Panc1 (cell line): ENCODE measurements around the gene URAD. TPM values are rescaled to one million over a fixed set of nuclear protein-coding genes. Genes with fewer than 3 reads are reported as not detected.

Experiments used
- ATAC-seq: fragments of 200-7000 bp; cut with Tn5 transposase; 2 replicates; pipeline ENCODE4 v1.9.1; 2020; ENCODE audit warnings: mild to moderate bottlenecking, moderate library complexity
- BruUV-seq: library from RNA; stranded (reverse); fragments of 400-500 nt; replicated peaks from 2 replicates; lab custom pipeline; 2021; lab: Mats Ljungman, UMichigan
- CTCF ChIA-PET: fragments of 300-600 bp; sonication (Branson Sonifier 250); formaldehyde crosslinking; loops from one replicate; lab custom pipeline; 2022; ENCODE audit warnings: antibody characterized with exemption; lab: Charles Lee
- POLR2A ChIA-PET: fragments of 300-600 bp; sonication (Branson Sonifier 250); formaldehyde crosslinking; loops from one replicate; lab custom pipeline; 2022; ENCODE audit warnings: antibody characterized with exemption; lab: Charles Lee
- DNase-seq: peaks from one replicate; pipeline ENCODE4 v3.0.0-alpha.2; 2010; ENCODE audit warnings: low read depth, low spot score
- H3K27ac ChIP-seq: 2 replicates; pipeline ENCODE4 v1.5.1; 2011; ENCODE audit warnings: mild to moderate bottlenecking, low read length, inconsistent platforms
- H3K27me3 ChIP-seq: fragments of 200-500 bp; sonication (Bioruptor generic); 2 replicates; pipeline ENCODE4 v1.6.0; 2014; ENCODE audit warnings: low read length, inconsistent platforms; ENCODE audit not compliant: control insufficient read depth, insufficient read depth
- H3K36me3 ChIP-seq: fragments of 200-500 bp; sonication (Bioruptor generic); 2 replicates; pipeline ENCODE4 v1.5.1; 2014; ENCODE audit warnings: inconsistent platforms, mild to moderate bottlenecking, low read length, moderate library complexity; ENCODE audit not compliant: control insufficient read depth, insufficient read depth
- H3K4me1 ChIP-seq: 2 replicates; pipeline ENCODE4 v1.5.1; 2011; ENCODE audit warnings: inconsistent platforms, mild to moderate bottlenecking, low read length, moderate library complexity; ENCODE audit not compliant: control insufficient read depth, insufficient read depth
- H3K4me3 ChIP-seq, 2 experiments: 2 replicates each; pipeline ENCODE4 v1.5.1; 2011 to 2012; ENCODE audit warnings: low read depth in 2 of 2, low read length in 2 of 2, mild to moderate bottlenecking in 2 of 2, inconsistent platforms in 1 of 2, moderate library complexity in 1 of 2
- H3K9me3 ChIP-seq: fragments of 200-500 bp; sonication (Bioruptor generic); 2 replicates; pipeline ENCODE4 v1.5.1; 2014; ENCODE audit warnings: low read depth, mild to moderate bottlenecking, inconsistent platforms, low read length, moderate library complexity; ENCODE audit not compliant: control insufficient read depth, insufficient read depth
- CTCF ChIP-seq: fragments of 450-650 bp; IDR thresholded peaks from 2 replicates; pipeline ENCODE4 v1.5.1; 2017; ENCODE audit warnings: mild to moderate bottlenecking
- POLR2AphosphoS5 ChIP-seq: IDR thresholded peaks from 2 replicates; pipeline ENCODE4 v1.6.1; 2012; ENCODE audit warnings: mild to moderate bottlenecking, low read depth, low read length, moderate library complexity
- REST ChIP-seq, 2 experiments: IDR thresholded peaks; 2 replicates each; pipeline ENCODE4 v1.6.1; 2011 to 2012; ENCODE audit warnings: low read depth in 2 of 2, control low read depth in 1 of 2, low read length in 1 of 2, mild to moderate bottlenecking in 1 of 2, moderate library complexity in 1 of 2; ENCODE audit not compliant: insufficient read depth in 1 of 2
- SIN3A ChIP-seq: IDR thresholded peaks from 2 replicates; pipeline ENCODE4 v1.6.1; 2012; ENCODE audit warnings: low read depth, mild to moderate bottlenecking, low read length, moderate library complexity, borderline replicate concordance; ENCODE audit not compliant: insufficient read depth
- TCF7L2 ChIP-seq: IDR thresholded peaks from 2 replicates; pipeline ENCODE4 v1.6.1; 2011; ENCODE audit warnings: mild to moderate bottlenecking, low read depth, low read length, inconsistent platforms
- in situ Hi-C: cut with HindIII; loops from 2 replicates; pipeline ENCODE4 v1.10.0; 2016; ENCODE audit warnings: low sequenced_read_pairs, low pct_unique_long_range_greater_than_20kb
- intact Hi-C: fragments of 100-400 bp; cut with micrococcal nuclease; formaldehyde crosslinking; loops from one replicate; pipeline ENCODE4 v1.10.0; 2022; ENCODE audit not compliant: unreplicated experiment
- total RNA-seq: library from RNA; stranded (reverse); gene quantifications from one replicate; pipeline ENCODE4 v1.2.1, GENCODE V29; 2021; ENCODE audit not compliant: unreplicated experiment

The URAD gene
- total RNA-seq, 1 experiment from 2014 or later = not detected

- no peaks in the 10 kb centered on the region for H3K36me3 ChIP-seq
- POLR2A ChIA-PET = interaction anchor here (0.6 kb wide), 1 partner anchor 816 kb away, joined by 3 read pairs; no protein-coding TSS in a partner anchor
- peak overlapping the region; percentile 8 to 25; a peak in 1 of 4 replicates for H3K4me3 ChIP-seq
- intact Hi-C loops (no loop called here), in situ Hi-C loops (no loop called here)
- H3K9me3 ChIP-seq = no peaks in the 10 kb centered on the region
- no peak for TF ChIP-seq REST (IDR thresholded peaks at IDR 0.05; ENCODE audit: insufficient read depth in 1 of 2, low read depth in 2 of 2, low read length in 1 of 2)
- TF ChIP-seq SIN3A = no peak
- TF ChIP-seq POLR2AphosphoS5 = no peak
- TF ChIP-seq CTCF = no peak
- no peak for TF ChIP-seq TCF7L2
- CTCF ChIA-PET = no interaction called here
- no TSS peak for BruUV-seq
- no peaks in the 10 kb centered on the region for H3K4me1 ChIP-seq
- H3K27me3 ChIP-seq = no peaks in the 10 kb centered on the region
- ATAC-seq = peak; percentile 72; the same call in 1 of the 2 replicates
- H3K27ac ChIP-seq = no peak overlapping the region
- no peak for DNase-seq
These were observed 10.1 kb downstream of the URAD start for GRCh38 chr13:27978301-27978968.

GRCh38 chr13:27977476-27978300 is 10.8 kb downstream of the URAD start:
- intact Hi-C loops (no loop called here), in situ Hi-C loops (no loop called here)
- H3K4me1 ChIP-seq = no peaks in the 10 kb centered on the region
- TF ChIP-seq POLR2AphosphoS5 = no peak
- no peak for TF ChIP-seq REST (IDR thresholded peaks at IDR 0.05; ENCODE audit: insufficient read depth in 1 of 2, low read depth in 2 of 2, low read length in 1 of 2)
- TF ChIP-seq TCF7L2 = no peak
- TF ChIP-seq SIN3A = no peak
- no peak for TF ChIP-seq CTCF
- H3K27me3 ChIP-seq = no peaks in the 10 kb centered on the region
- BruUV-seq = no TSS peak
- H3K4me3 ChIP-seq = peak overlapping the region in 1 of 2 experiments; percentile 25; a peak in 1 of 4 replicates
- DNase-seq = no peak
- H3K9me3 ChIP-seq = no peaks in the 10 kb centered on the region
- ChIA-PET POLR2A (interaction anchor here (0.6 to 0.7 kb wide), 2 partner anchors 20 to 815 kb away, joined by 3 read pairs; no protein-coding TSS in a partner anchor), CTCF (no interaction called here)
- ATAC-seq = no peak; the same call in 1 of the 2 replicates
- H3K36me3 ChIP-seq = no peaks in the 10 kb centered on the region
- no peak overlapping the region for H3K27ac ChIP-seq
